GM21515 (cell line): Measurements from ENCODE around the gene MEIOB.
"Not testable (repeated sequence)": the region's sequence is repeated elsewhere in the genome, so short reads cannot be mapped to it uniquely, and the experiment has no call there.

ENCODE experiments used
- ATAC-seq: cut with Tn5 transposase; IDR thresholded peaks from one replicate; pipeline ENCODE4 v1.9.1; 2021; ENCODE audit not compliant: unreplicated experiment

MEIOB gene

DNA sequence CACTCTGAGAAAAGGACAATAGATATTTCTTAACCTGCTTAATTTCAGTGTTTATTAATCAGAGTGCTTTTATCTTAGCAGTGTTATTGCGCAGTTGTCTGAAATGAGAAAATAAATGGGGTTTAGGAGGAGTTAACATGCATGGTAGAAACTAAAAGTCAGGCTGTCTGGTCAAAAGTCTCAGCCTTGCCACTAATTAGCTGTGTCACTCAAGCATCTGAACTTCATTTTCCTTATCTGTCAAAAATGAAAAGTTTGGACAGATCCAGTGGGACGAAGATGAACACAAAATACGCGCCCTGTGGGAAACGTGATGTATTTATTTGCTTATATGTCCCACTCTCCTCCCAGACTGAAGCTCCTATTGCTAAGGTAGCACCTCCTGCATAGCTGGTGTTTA lies 6.3 kb upstream of the MEIOB start:
- ATAC-seq = no peak

DNA sequence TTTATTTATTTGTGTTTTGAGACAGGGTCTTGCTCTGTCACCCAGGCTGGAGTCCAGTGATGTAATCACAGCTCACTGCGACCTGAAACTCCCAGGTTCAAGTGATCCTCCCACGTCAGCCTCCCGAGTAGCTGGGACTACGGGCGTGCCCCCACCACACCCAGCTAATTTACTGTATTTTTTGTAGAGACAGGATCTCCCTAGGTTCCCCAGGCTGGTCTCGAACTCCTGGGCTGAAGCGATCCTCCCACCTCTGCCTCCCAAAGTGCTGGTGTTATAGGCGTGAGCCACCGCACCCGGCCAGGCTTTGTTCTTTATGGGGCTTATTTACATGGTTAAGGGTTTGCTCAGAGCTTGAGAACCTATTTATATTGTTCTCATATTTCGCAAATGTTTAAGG lies 5.8 kb upstream of the MEIOB start:
- no peak for ATAC-seq

DNA sequence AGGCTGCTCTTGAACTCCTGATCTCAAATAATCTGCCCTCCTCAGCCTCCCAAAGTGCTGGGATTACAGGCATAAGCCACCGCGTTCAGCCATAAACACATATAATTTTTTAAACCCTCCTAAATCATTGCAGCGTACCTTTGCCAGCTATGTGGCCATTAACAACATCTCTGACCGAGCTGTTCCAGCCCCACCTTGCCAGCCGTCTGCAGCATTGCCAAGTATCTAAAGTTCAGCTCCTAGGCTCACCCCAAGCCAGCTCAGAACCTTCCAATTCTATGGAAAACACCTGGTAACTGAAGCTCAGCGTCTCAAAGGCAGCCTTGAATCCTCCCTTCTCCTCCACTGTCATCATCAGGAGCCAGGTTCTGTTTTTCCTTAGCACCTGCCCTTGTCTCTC lies 5.1 kb upstream of the MEIOB start:
- no peak for ATAC-seq

DNA sequence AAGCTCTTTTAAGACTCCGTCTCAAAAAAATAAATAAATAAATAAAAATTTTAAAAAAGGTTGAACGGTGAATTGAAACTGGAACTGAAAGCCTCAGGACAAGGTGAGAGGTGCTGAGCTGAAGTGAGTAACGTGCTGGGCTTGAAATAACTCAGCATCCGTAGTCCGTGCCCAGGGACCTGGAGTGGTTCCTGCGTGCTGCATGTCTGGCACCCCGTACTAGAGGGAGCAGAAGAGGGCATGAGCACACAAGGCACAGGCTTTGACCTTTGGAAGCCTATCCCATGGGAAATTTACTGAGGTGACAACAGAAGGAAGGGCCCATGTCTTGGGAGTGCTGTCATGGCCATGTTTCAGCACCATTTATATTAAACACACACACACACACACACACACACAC lies 4.5 kb upstream of the MEIOB start:
- ATAC-seq = no peak

DNA sequence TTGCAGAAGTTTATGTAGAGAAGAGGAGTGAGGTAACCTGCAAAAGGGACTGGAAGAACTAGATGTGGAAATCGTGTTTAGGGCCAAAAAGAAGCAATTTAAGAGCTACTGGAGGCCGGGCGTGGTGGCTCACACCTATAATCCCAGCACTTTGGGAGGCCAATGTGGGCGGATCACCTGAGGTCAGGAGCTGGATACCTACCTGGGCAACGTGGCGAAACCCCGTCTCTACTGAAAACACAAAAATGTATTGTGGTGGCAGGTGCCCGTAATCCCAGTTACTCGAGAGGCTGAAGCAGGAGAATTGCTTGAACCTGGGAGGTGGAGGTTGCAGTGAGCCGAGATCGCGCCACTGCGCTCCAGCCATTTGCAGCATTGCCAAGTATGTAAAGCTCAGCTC lies 4.1 kb upstream of the MEIOB start:
- ATAC-seq = not testable (repeated sequence)

DNA sequence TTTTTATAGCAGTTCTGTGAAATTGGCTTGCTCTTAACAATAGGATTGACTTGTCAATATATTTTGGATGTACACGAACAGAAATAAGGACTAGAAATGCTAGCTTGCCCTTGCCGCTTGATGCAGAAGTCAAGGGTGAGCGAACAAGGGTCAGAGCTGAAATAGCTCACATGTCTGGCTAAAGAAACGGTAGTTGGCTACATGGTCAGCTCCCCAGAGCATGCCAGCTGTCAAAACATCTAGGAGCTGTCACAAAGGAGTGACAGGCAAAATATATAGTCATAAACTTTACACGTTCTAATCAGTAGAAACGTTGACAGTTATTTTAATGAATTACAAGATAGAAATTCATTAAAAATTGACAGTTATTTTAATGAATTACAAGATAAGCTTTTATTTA lies 2.9 kb upstream of the MEIOB start:
- ATAC-seq = no peak

DNA sequence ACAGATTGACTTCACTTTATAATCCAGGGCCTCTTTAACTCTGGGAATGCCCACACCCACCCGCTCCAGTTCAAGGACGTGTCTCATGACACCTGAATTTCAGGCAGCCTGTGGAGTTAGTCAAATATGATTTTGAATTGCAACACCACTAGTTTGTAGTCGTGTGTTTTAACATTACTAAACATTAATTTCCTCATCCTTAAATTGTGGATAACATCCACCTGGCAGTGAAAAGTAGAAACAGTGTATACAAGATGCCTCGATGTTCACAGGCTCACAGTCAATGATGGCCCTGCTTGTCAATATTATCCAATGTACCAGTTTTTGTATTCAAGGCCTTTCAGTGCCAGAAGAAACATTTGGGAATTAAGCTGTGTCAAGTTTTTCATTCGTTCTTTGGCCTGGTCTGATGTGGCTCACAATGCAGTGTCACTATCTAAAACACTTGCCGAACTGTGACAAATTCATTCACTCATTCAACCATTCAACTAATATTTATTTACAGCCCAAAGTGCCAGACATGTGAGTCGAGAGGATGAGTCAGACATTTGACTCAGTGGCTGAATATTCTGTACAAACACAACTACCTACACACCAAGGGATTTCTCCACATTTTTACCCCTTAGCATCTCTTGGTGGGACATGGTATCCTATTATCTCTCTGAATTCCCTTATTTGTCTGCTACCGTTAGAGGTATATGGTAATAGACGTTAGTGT lies 1.4 kb downstream of the MEIOB start:
- no peak for ATAC-seq

DNA sequence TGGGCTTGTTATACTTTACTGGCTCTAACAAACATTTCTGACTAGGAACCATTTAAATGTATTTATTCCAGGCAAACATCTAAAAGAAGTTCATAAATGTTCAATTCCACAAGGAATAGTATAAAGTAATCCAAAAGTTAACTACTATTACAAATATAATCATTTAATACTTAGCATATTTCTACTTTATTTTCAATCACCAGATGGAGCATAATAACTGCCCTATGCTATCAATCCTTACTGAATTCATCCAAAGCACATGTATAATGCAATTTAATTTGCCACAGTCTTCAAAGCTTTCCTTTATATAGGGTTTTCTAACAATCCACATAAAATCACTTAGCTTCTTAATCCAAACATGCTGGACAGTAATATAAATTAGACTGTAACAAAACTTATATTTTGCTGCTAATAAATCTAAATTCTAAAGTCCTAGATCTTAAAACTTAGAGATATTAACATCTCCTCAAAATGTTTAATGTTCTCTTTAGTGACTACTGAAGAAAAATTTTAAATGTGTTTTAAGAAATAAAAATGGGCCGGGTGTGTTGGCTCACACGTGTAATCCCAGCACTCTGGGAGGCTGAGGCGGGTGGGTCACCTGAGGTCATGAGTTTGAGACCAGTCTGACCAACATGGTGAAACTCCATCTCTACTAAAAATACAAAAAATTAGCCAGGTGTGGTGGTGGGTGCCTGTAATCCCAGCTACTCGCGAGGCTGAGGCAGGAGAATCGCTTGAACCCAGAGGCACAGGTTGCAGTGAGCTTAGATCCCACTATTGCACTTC lies 5.9 kb downstream of the MEIOB start:
- no peak for ATAC-seq

DNA sequence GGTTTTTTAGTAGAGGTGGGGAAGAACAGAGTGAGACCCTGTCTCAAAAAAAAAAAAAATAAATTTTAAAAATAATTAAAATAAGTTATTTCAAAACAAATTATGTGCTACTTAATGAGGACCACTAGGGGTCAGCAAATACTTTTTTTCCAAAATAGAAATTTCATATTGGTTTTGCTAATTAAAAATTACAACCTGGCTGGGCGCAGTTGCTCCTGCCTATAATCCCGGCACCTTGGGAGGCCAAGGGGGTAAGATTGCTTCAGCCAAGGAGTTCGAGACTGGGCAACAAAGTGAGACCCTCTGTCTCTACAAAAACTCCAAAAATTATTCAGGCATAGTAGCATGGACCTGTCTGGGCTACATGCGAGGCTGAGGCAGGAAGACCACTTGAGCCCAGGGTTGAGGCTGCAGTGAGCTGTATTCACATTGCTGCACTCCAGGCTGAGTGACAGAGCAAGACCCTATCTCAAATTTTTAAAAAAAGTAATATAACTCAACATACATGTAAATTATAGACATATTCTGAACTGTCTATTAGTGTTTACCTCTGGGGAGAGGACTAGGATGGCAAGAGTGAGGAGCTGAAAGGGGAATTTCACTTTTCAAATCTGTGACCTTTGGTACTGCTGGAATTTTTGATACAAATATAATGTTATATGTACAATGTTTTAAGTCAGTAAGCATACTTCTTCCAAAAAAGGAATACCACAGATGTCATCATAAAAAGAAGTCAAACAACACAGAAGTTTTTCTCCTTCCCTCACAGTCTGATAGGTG lies 8.1 kb downstream of the MEIOB start:
- no peak for ATAC-seq

DNA sequence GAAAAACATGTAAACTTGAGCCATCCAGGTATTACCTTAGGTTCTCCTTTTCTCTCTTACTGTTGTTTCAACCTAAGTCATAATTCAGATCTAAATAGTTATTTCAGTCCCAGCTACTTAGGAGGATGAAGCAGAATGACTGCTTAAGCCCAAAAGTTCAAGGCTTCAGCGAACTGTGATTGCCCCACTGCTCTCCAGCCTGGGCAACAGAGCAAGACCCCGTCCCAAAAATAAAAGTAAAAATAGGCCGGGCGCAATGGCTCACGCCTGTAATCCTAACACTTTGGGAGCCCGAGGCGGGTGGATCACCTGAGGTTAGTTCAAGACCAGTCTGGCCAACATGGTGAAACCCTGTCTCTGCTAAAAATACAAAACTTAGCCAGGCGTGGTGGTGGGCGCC lies 9.6 kb downstream of the MEIOB start:
- no peak for ATAC-seq

DNA sequence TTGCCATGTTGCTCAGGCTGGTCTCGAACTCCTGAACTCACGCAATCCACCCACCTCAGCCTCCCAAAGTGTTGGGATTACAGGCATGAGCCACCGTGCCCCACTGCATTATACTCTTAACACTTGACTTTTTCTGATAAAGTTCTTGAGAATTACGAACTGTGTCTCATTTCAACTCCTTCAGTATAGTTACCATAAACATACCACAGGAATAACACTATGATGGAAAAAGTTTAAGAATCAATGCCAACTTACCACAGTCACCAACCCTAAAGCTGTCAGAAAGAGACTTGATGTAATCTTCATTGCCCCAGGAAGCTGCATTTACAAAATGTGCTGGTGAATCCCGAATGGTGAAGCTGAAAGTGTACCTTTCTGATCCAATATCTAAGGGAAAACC lies 10.2 kb downstream of the MEIOB start:
- no peak for ATAC-seq

DNA sequence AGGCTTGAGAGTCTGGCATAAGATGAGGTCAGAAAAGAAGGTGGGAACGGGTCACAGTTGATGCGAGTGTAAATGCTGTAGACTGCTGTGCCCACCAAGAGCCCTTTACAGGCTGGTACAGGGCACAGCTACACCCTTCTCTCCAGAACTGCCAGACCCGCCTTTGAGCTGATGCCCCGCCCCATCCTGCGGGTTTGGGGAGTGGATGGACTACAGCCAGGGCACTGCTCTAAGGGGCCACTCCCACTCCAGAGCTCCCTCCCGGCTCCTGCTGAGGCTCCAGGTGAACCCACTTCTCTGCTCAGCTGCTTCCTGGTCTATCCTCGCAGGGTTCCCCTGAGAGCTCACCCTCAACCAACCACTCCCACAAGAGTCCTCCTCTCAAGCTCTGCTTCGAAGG lies 12.3 kb downstream of the MEIOB start:
- no peak for ATAC-seq

DNA sequence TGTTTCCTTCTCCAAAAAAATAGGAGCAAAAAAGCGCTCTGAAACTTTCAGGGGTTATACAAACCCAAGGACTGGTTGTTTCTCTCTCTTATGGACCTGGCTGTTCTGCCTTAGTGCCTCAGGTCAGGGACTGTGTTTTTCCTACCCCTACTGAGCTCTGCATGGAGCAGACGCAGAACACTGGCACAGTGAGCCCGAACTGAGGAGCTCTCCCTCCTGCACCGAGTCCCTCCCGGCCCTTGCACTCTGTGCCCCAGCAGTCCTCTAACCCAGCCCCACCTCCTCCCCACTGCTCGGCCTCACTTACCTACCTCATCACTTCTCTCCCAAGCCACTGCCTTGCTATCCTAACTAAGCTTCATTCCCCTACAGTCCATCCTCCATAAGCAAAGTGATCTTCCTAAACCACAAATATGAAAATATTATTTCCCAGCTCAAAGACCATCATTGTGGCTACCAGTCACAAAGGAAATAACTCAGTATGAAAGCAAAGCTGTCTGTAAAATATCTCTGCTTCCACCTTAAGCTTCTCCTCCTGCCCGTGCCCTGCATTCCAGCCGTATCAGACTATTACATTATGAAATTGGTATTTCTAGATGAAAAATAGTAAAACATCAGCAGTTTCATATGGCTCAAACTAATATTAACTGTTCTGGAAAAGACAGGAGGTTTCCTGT lies 13.6 kb downstream of the MEIOB start:
- no peak for ATAC-seq

DNA sequence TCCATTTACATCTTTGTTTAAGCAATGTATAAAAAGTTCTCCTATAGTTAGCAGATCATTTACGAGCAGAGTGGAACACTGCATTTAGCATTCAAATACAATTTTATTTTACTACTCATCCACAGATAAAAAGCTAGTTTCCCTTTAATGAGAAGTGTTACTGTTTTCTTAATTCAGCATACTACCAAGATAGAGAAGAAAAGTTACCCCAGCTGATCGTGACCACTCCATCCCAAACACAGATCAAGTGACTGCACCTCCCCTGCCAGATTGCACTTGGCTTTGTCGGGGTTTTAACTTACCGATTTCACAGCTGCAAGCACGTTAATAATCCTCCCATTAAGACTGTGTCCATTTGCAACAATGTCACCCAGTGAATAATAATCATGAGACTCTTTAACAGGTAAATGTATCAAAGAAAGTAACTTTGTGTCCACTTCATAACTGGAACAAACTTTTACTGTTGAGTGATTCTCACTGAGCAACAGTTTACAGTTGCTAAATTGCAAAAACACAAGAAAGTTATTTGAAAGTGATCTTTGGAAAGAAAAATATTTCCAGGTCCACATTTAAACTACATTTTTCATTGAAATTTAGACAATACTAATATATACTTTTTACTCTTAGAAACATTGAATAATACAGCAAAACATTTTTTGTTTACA lies 14.4 kb downstream of the MEIOB start:
- ATAC-seq = no peak

DNA sequence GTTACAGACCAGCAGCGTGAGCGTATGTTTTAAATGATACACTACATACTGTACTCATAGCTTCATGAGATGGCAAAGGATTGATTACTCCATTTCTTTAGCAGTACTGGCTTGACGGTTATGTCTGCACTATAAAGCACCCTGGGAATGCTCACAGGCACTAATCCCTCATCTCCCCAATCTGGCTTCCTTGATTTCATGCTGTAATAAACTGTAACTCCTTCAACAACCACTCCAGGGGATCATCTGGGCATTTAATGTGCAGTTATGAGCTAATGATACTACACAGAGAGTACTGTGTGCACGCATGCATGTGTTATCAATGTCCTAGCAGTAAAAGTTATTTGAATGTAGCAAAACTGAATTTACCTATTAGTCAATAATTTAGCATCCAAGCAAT lies 20.2 kb downstream of the MEIOB start:
- ATAC-seq = no peak

DNA sequence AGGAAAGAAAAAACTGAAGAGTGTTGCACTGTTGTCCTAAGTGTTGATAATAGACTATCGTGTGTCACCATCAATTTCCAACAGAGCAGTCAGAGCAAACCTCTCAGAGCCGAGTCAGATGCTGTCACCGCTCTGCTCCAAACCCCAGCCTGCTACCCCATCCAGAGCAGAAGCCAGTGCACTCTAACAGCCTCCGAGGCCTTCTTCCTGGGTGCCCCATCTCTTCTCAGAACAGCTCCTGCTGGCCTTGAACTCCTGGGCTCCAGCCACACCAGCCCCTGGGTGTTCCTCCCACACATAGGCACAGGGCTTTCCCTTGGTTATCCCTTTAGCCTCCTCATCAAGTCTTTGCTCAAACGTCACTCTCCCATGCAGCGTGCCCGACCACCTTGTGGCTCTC lies 21.0 kb downstream of the MEIOB start:
- ATAC-seq = no peak

DNA sequence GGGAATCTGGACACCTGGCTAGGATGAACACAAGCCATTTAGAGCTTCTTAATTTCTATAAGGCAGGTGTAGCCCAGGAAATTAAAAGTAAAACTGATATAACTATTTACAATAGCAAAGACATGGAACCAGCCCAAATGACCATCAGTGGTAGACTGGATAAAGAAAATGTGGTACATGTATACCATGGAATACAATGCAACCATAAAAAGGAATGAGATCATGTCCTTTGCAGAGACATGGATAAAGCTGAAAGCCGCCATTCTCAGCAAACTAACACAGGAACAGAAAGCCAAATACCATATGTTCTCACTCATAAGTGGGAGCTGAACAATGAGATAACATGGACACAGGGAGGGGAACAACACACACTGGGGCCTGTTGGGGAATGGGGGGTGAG lies 25.5 kb downstream of the MEIOB start:
- ATAC-seq = no peak

DNA sequence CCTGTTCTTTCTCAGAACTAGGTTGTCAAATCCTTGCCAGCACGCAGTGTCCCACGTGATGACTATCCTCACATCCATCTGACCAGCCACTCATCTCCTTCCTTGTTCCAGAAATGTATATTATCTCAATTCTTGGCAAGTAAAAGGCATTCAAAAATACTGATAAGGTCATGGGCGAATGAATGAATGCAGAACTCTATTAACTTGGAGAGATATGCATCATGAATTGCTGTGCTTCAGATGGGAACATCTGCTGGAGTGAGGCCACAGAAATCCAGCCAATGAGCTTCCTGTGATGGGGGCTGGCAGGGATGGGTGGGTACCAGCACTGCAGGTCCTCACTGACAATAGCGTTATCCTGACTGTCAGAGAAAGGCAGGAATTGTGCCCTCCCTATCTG lies 26.0 kb downstream of the MEIOB start:
- no peak for ATAC-seq

DNA sequence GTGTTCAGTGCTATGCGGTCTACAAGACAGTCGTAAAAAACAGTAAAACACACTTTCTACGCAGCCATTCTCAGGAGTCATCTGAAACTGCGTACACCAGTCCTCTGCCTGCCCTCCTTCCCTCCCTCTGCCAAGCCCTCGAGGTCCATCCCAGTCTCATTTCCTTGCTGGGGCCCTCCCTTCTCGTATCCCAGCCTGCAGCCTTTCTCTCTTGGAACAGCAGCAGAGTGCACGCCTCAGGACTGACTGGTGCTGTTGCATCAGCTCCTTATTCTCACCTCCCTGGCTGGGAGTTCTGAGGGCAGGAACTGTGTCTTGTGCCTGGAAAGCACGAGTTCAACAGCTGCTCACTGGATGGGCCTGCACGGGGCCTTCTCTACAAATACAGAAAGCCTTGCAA lies 32.4 kb downstream of the MEIOB start:
- no peak for ATAC-seq

DNA sequence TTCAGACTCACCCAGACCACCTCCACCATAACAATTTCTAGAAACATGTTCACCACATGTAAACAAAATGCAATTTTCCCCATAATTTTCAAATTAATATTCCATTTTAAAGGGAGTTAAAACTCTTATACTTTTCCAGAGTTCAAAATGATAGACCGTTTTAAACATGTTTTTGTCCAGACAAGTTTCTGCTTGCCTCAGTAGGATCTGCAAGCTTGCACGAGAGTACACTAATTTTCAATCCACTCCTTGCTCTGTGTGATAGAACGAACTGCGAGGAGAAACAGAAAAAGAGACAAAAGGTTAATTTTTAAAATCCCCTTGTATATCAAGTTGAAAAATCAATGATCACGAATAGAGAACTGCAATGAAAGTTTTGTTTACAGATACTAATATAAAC lies 37.9 kb downstream of the MEIOB start:
- ATAC-seq = no peak
